HEK293T (cell line): ENCODE data around the gene BRICD5.

Experiments used
- CTBP1 ChIP-seq: fragments of 450-650 bp; IDR thresholded peaks from 2 replicates; pipeline ENCODE4 v1.6.1; 2016; ENCODE audit warnings: borderline replicate concordance
- FOXA1 ChIP-seq: fragments of 450-650 bp; IDR thresholded peaks from 2 replicates; pipeline ENCODE4 v1.6.1; 2016; ENCODE audit warnings: mild to moderate bottlenecking
- FOXM1 ChIP-seq: fragments of 450-650 bp; IDR thresholded peaks from 2 replicates; pipeline ENCODE4 v1.6.1; 2017; ENCODE audit warnings: mild to moderate bottlenecking, borderline replicate concordance
- TARDBP ChIP-seq: fragments of 450-650 bp; IDR thresholded peaks from 2 replicates; pipeline ENCODE4 v1.6.1; 2016

- TF ChIP-seq FOXA1 (no peak), FOXM1 (no peak), CTBP1 (no peak), TARDBP (no peak)
These were observed 17.6 kb upstream of the BRICD5 start for GRCh38 chr16:2228161-2228824.
